T-helper 17 cell (primary cell): Measurements from ENCODE around the gene HSPD1. TPM values are rescaled to one million over a fixed set of nuclear protein-coding genes. Genes with fewer than 3 reads are reported as not detected.

Source experiments
- ATAC-seq: fragments of 150-1000 bp; cut with Tn5 transposase; 2 replicates; pipeline ENCODE4 v1.10.0; 2021; ENCODE audit warnings: mild to moderate bottlenecking, moderate library complexity
- DNase-seq, 3 donors: peaks; one replicate each; pipeline versions ENCODE4 v3.0.0 to v3.0.0-alpha.2; 2020 to 2021
- H3K9me3 ChIP-seq: one replicate; pipeline ENCODE4 v1.7.0; 2013; ENCODE audit warnings: low read length, mild to moderate bottlenecking; ENCODE audit not compliant: control insufficient read depth, poor library complexity, severe bottlenecking
- H3K27ac Mint-ChIP-seq: one replicate; pipeline ENCODE4 v1.8.0; 2022; ENCODE audit warnings: mild to moderate bottlenecking, moderate library complexity, mixed read lengths
- H3K27me3 Mint-ChIP-seq: one replicate; pipeline ENCODE4 v1.8.0; 2022; ENCODE audit warnings: mixed read lengths
- H3K36me3 Mint-ChIP-seq: one replicate; pipeline ENCODE4 v1.8.0; 2022; ENCODE audit warnings: low read depth, mixed read lengths
- H3K4me1 Mint-ChIP-seq: one replicate; pipeline ENCODE4 v1.8.0; 2022; ENCODE audit warnings: mild to moderate bottlenecking, mixed read lengths
- H3K4me3 Mint-ChIP-seq: one replicate; pipeline ENCODE4 v1.8.0; 2022; ENCODE audit warnings: mild to moderate bottlenecking, moderate library complexity, mixed read lengths
- total RNA-seq, 4 donors: library from RNA in 2 of 4; stranded (reverse) in 2 of 4; gene quantifications; one replicate each; pipeline ENCODE4 v1.2.3 and lab custom pipeline; 2022 to 2026

Gene HSPD1
- total RNA-seq, 2 donors from 2014 or later: 161 to 182 TPM

DNA sequence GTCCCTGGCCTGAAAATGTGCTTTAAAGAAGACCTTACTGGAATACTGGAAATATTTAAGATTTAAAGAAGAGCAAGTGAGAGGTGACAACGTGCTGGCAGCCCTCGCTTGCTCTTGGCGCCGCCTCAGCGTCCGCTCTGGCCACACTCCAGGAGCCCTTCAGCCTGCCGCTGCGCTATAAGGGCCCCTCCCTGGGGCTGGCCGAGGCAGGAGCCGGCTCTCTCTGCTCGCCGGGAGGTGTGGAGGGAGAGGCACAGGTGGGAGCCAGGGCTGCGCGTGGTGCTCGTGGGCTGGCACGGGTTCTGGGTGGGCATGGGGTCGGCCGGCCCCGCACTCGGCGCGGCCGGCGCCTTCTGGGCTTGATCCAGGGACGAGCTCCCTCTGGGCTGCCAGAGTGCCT lies 49.2 kb downstream of the HSPD1 start:
- Mint-ChIP-seq H3K4me3 (no peak overlapping the region), H3K27me3 (no peaks in the 10 kb centered on the region), H3K27ac (no peak overlapping the region), H3K36me3 (peaks cover 8% of the 10 kb centered on the region), H3K4me1 (peaks cover 22% of the 10 kb centered on the region)
- ATAC-seq (no peak), DNase-seq (no peak)
- no peaks in the 10 kb centered on the region for H3K9me3 ChIP-seq

DNA sequence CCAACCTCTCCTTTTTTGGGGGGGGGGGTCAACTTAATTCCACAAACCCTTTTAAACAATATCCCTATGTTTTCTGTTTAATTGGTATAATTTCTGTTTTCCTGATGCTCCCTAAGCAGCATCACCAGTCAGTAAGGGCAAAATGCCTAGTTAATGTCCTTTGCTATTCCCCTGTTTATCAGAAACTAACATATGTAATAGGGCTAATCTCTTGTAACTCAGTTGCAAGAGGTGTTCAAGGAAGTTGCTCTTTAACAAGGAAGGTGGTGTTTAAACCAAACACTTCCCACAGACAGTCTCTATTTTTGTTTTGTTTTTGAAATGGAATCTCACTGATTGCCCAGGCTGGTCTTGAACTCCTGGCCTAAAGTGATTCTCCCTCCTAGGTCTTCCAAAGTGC lies 52.8 kb downstream of the HSPD1 start:
- Mint-ChIP-seq H3K27ac (no peak overlapping the region), H3K27me3 (no peaks in the 10 kb centered on the region), H3K4me1 (peaks cover 2% of the 10 kb centered on the region), H3K36me3 (no peaks in the 10 kb centered on the region), H3K4me3 (no peak overlapping the region)
- H3K9me3 ChIP-seq: no peaks in the 10 kb centered on the region
- DNase-seq (no peak), ATAC-seq (no peak)

DNA sequence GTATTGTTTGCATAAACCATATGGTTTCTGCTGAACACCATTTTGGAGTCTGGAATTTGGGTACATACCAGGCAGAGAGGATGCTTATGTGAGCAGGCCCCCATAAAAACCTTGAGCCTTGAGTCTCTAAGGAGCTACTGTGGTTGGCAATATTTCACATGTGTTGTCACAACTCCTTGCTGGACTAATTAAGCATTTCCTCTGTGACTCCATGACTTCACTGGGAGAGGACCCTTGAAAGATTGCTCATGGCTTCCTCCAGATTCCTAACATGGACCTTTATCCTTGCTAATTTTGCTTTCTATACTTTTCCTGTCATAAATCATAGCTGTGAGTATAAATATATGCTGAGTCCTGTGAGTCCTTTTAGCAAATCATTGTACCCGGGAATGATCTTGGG lies 53.9 kb downstream of the HSPD1 start:
- ATAC-seq: no peak
- no peaks in the 10 kb centered on the region for H3K4me1 Mint-ChIP-seq
- DNase-seq: no peak

DNA sequence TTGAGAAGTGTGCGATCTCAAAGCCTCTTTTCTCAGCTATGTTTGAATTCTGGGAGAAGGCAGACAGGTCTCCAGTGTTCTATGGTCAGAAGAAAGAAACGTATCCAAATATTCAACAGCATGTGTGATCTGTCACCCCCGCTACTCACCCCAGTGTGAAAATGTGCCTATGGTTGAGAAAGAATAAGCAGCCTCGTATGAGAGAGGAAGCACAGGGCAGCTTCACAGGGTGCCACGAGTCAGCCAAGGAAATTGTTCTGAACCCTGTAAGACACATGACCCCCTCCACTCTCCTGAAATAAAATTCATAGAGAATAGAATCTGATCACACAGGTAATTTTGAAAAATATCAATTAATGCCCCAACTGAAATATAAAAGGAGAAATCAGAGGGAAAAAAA lies 56.8 kb downstream of the HSPD1 start:
- Mint-ChIP-seq H3K4me1 (no peaks in the 10 kb centered on the region), H3K4me3 (no peak overlapping the region), H3K27me3 (no peaks in the 10 kb centered on the region), H3K27ac (no peak overlapping the region), H3K36me3 (no peaks in the 10 kb centered on the region)
- no peaks in the 10 kb centered on the region for H3K9me3 ChIP-seq
- DNase-seq (no peak), ATAC-seq (no peak)

More for the DNA sequence above, 53.9 kb downstream of the HSPD1 start:
- no peaks in the 10 kb centered on the region for H3K36me3 Mint-ChIP-seq
- H3K27me3 Mint-ChIP-seq: no peaks in the 10 kb centered on the region
- H3K9me3 ChIP-seq: no peaks in the 10 kb centered on the region
- H3K4me3 Mint-ChIP-seq: no peak overlapping the region
- H3K27ac Mint-ChIP-seq: no peak overlapping the region

DNA sequence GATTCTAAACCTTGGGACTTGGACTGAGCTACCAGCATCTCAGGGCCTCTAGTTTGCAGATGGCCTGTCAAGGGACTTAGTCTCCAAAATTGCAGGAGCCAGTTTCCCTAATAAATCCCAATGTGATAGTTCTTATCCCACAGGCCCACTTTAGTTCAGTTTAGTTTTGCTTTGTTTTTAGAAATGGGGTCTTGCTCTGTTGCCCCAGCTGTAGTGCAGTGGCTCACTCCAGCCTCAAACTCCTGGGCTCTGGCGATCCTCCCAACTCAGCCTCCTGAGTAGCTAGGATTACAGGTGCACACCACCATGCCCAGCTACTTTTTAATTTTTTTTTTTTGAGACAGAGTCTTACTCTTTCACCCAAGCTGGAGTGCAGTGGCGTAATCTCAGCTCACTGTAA lies 62.3 kb downstream of the HSPD1 start:
- H3K36me3 Mint-ChIP-seq: peaks cover 7% of the 10 kb centered on the region
- ATAC-seq (no peak), DNase-seq (no peak)
- H3K9me3 ChIP-seq: no peaks in the 10 kb centered on the region
- H3K27me3 Mint-ChIP-seq: no peaks in the 10 kb centered on the region
- H3K4me1 Mint-ChIP-seq: peaks cover 25% of the 10 kb centered on the region
- H3K27ac Mint-ChIP-seq: peak overlapping the region; percentile 100
- H3K4me3 Mint-ChIP-seq: no peak overlapping the region

Other genes with a start within 250 kb of the HSPD1 start
- 100 to 1,000 TPM; 232 to 246 TPM for gene ANKRD44, start 189.1 kb downstream of the HSPD1 start, total RNA-seq
- 100 to 1,000 TPM; 454 to 510 TPM for gene SF3B1, start 64.8 kb downstream of the HSPD1 start, total RNA-seq
- gene COQ10B, start 46.3 kb downstream of the HSPD1 start, total RNA-seq: 10 to 100 TPM; 50.8 to 54.9 TPM
- 10 to 100 TPM; 61.3 to 74.6 TPM for gene HSPE1, start 539 bp upstream of the HSPD1 start, total RNA-seq
- gene MOB4, start 16.2 kb upstream of the HSPD1 start, total RNA-seq: 10 to 100 TPM; 16.3 to 28.9 TPM
- gene RFTN2, start 175.7 kb upstream of the HSPD1 start, total RNA-seq: under 1 TPM in 1 of 2 donors, not detected in 1; 0.05 TPM
- gene MARS2, start 205.5 kb upstream of the HSPD1 start, total RNA-seq: 10 to 100 TPM in 1 of 2 donors, 1 to 10 TPM in 1; 9.0 to 10.5 TPM